OCI-LY3 (cell line): Measurements from ENCODE around the gene PRDM16.

ENCODE experiments used
- CTCF ChIP-seq: fragments of 200-600, 300-600 bp; sonication (generic); IDR thresholded peaks from 2 replicates; pipeline ENCODE4 v1.5.1; 2014; ENCODE audit warnings: antibody characterized with exemption, low read length, low read depth
- EZH2phosphoT487 ChIP-seq: fragments of 200-600 bp; shearing (Covaris generic); IDR thresholded peaks from 2 replicates; pipeline ENCODE4 v1.6.1; 2018; ENCODE audit warnings: antibody characterized with exemption, mixed run types, low read depth

GRCh38 chr1:3175486-3175885 lies 106.5 kb downstream of the PRDM16 start:
- TF ChIP-seq CTCF = no peak
- no peak for TF ChIP-seq EZH2phosphoT487
